HG02981 (cell line): ENCODE measurements around the gene OR6N2.

Experiments used
- ATAC-seq: cut with Tn5 transposase; IDR thresholded peaks from one replicate; pipeline ENCODE4 v1.9.1; 2021; ENCODE audit warnings: mild to moderate bottlenecking, moderate library complexity; ENCODE audit not compliant: unreplicated experiment

The OR6N2 gene

GRCh38 chr1:158771950-158772866 is 8.8 kb downstream of the OR6N2 start, which contains the start of gene OR6N1:
TSS of gene OR6N1 (minus strand) at chr1:158772195. CDS start at chr1:158766682, 5,513 bp downstream.
- ATAC-seq = no peak

DNA sequence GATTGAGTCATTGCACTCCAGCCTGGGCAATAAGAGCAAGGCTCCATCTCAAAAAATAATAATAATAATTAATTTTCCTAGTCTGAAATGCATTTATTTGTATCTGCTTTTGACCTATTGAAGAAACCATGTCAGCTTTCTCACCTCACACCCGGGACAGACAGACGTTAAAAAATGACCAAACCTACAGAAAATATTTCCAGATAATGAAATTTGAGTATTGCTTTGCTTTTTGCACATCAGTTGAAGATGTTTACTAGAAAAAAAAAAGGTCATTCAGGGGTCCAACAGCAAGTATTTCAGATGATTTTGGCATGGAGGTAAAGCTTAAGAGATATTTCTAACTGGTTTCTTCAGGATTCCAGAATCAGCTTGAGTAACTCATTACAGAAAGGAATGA is 26.6 kb downstream of the OR6N2 start, which contains the start of gene OR6K6:
TSS of gene OR6K6 (plus strand) at position 301 of the 400 bp plus-strand sequence. CDS start 168 bp downstream, outside the sequence.
- no peak for ATAC-seq

DNA sequence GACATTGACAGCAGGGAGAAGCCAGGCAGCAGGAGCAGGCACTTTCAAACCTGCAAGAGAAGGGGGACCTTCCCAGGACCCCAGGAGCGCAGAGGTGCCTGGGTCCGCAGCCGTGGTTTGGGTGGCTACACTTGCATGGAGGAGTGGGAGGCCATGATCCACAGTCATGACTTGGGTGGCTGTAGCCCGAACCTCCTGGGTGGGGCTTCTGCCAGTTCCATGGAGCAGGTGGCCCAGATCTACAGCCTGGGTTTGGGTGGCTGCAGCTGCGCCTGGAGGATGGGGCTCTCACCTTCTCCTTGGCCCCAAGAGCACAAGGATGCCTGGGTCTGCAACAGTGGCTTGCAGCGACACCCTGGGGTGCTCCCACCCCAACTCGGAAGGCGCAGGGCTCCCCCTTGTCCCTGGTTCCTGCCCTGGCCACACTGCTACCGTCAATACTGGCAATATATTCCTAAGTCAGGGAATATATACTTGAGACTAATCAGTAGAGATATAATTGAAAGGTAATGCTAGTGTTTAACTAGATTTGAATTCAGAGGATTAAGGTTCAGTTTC is 28.8 kb downstream of the OR6N2 start:
- ATAC-seq = no peak

DNA sequence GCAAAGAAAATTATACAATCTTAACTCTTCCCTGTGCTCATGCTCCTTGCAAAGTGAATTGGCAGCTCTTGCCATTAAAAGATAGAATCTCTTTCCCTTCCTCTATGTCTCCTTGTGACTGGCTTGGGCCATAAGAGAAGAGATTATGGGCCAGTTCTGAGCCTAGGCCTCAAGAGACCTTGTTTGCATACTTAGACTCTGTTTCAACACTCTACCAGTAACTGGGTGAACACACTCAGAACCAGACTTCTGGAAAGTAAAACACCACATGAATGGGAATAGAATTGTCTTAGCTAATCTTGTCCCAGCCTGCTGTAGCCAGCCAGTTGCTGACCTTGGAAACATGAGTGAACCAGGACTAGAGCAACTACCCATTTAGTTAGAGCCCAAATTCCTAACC is 45.2 kb downstream of the OR6N2 start:
- no peak for ATAC-seq

DNA sequence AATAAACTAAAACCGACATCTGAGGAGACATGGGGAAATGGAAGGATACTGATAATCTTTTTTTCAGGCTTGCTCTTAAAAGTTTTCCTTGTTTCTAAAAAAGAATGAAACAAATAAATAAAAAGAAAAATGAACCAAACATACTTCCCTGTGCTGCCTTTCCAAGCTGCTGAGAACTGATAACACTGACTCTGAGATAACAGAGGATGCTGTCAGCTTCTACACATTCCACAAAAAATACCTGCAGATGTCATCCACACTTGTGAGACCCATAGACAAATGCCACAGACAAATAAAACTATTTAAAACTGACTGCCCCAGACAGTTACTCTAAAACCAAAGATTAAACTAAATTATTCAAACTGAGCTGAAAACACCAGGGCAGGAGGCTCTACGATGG is 48.5 kb downstream of the OR6N2 start:
- no peak for ATAC-seq

DNA sequence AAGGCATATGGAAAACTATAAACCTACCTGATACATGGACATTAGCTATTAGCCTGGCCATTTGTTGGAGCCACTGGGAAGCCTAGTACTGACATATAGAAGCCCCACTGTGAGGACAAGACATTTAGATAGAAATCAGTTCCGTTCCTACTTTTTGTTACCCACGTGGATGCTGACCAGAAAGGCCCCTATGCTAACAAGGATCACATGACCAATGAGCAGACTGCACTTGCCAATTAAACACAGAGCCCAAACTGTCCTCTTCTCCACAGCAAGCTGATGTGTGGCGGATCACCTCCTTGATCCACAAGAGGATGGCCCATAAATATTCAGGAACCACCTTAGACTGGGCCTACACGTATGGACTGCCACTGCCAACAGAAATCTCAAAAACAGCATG is 49.3 kb downstream of the OR6N2 start:
- no peak for ATAC-seq

DNA sequence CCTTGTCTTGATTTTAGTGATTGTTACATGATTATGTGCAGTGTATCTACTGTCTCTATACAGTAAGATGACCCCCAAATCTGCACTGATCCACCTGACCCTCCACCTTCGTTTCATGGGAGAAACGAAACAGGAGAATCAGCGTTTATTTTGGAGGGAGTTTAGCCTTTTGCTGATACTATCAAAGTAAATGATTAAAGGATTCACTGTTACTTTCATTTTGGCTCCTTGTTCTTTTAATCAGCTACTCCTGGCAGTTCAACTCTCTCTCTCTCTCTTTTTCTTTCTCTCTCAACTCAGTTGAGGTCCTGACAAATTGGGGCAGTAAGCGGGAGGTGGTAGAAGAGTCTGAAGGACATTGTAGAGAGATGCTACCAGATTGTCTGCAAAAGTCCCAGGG is 50.6 kb downstream of the OR6N2 start:
- ATAC-seq = no peak

DNA sequence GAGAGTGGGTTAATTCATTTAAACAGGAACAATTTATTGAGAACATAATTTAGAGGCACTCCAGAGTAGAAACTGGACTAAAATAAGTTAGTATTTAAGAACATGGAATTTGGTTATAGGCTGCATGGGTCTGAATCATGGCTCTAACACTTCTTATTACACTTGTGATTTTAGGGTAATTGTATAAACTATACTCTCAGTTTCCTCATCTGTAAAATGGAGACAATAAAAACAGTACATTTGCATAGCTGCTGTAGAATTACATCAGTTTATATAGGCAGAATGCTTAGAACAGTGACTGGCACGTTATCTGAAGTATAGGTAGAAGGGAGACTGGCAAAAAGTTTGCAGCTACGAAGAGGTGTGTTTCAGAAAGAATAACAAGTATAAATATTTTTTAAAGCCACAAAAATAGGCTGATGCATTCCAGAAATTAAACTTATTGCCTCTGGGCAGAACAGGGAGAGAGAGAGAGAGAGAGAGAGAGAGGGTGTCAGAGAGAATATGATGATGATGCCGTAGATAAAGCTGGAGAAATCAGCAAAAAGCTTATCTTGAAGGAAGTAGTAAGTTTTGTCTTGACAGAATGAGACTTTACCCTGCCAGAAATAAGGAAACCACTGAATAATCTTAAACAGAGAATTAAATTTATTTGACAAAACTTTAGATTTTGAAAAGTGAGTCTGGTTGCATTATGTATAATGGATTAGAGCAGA is 52.3 kb downstream of the OR6N2 start:
- no peak for ATAC-seq

DNA sequence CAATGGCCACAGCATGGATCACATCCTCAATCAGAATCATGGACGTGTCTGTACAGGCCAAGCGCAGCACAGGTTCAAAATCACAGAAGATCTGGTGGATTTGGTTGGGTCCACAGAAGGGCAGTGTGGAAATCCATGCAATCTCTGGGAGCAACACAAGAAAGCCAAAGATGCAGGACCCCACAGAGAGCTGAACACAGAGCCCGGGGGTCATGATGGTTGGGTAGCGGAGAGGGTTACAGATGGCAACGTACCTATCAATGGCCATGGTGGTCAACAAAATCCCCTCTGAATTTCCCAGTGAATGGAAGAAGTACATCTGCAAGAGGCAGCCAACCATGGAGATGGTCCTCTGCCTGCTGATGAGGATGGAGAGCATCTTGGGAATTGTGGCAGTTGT is 56.6 kb downstream of the OR6N2 start:
- no peak for ATAC-seq
